KOPT-K1 (cell line): ENCODE results near the gene DUSP6.

Experiments used
- H3K27ac ChIP-seq: fragments of 200-600 bp; sonication (generic); 2 replicates; pipeline ENCODE4 v1.5.1; 2016; ENCODE audit warnings: antibody characterized with exemption, mild to moderate bottlenecking, low read depth, low read length; ENCODE audit not compliant: poor library complexity, severe bottlenecking
- H3K36me3 ChIP-seq: fragments of 200-600 bp; sonication (generic); 2 replicates; pipeline ENCODE4 v1.5.1; 2017; ENCODE audit warnings: antibody characterized with exemption, mild to moderate bottlenecking, low read length, moderate library complexity; ENCODE audit not compliant: insufficient read depth
- H3K9me3 ChIP-seq: fragments of 200-600 bp; sonication (generic); 2 replicates; pipeline ENCODE4 v1.5.1; 2017; ENCODE audit warnings: antibody characterized with exemption, low read length, mild to moderate bottlenecking; ENCODE audit not compliant: insufficient read depth, poor library complexity, severe bottlenecking

DUSP6 gene

GRCh38 chr12:89352492-89353187 is at the start of gene DUSP6:
TSS of gene DUSP6 (minus strand) at chr12:89352501. CDS start at chr12:89352039, 462 bp downstream.
- Histone ChIP-seq H3K36me3 (peaks cover 31% of the 10 kb centered on the region), H3K9me3 (peaks cover 26% of the 10 kb centered on the region), H3K27ac (peak within 1 kb of the TSS; percentile 67)

GRCh38 chr12:89401433-89402058 is 49.2 kb upstream of the DUSP6 start:
- H3K9me3 ChIP-seq: no peaks in the 10 kb centered on the region
- no peak overlapping the region for H3K27ac ChIP-seq
- no peaks in the 10 kb centered on the region for H3K36me3 ChIP-seq

GRCh38 chr12:89400415-89400814 is 48.1 kb upstream of the DUSP6 start:
- no peaks in the 10 kb centered on the region for H3K9me3 ChIP-seq
- no peak overlapping the region for H3K27ac ChIP-seq

GRCh38 chr12:89395712-89396111 is 43.4 kb upstream of the DUSP6 start:
- H3K36me3 ChIP-seq: no peaks in the 10 kb centered on the region
- no peaks in the 10 kb centered on the region for H3K9me3 ChIP-seq
- no peak overlapping the region for H3K27ac ChIP-seq

More at GRCh38 chr12:89400415-89400814, 48.1 kb upstream of the DUSP6 start:
- no peaks in the 10 kb centered on the region for H3K36me3 ChIP-seq

- no peak overlapping the region for H3K27ac ChIP-seq
- no peaks in the 10 kb centered on the region for H3K9me3 ChIP-seq
- H3K36me3 ChIP-seq: no peaks in the 10 kb centered on the region
Observed at GRCh38 chr12:89393551-89394121, 41.3 kb upstream of the DUSP6 start.

GRCh38 chr12:89392391-89392790 is 40.1 kb upstream of the DUSP6 start:
- no peaks in the 10 kb centered on the region for H3K9me3 ChIP-seq
- no peak overlapping the region for H3K27ac ChIP-seq
- no peaks in the 10 kb centered on the region for H3K36me3 ChIP-seq

GRCh38 chr12:89391726-89392336 is 39.5 kb upstream of the DUSP6 start:
- no peaks in the 10 kb centered on the region for H3K9me3 ChIP-seq
- no peak overlapping the region for H3K27ac ChIP-seq
- H3K36me3 ChIP-seq: no peaks in the 10 kb centered on the region

GRCh38 chr12:89390802-89391673 is 38.7 kb upstream of the DUSP6 start:
- H3K27ac ChIP-seq: no peak overlapping the region
- no peaks in the 10 kb centered on the region for H3K9me3 ChIP-seq
- H3K36me3 ChIP-seq: no peaks in the 10 kb centered on the region

GRCh38 chr12:89389755-89390661 is 37.7 kb upstream of the DUSP6 start:
- H3K36me3 ChIP-seq: no peaks in the 10 kb centered on the region
- H3K27ac ChIP-seq: no peak overlapping the region
- H3K9me3 ChIP-seq: no peaks in the 10 kb centered on the region

GRCh38 chr12:89386138-89386537 is 33.8 kb upstream of the DUSP6 start:
- Histone ChIP-seq H3K27ac (no peak overlapping the region), H3K9me3 (no peaks in the 10 kb centered on the region), H3K36me3 (no peaks in the 10 kb centered on the region)

- Histone ChIP-seq H3K9me3 (no peaks in the 10 kb centered on the region), H3K27ac (no peak overlapping the region), H3K36me3 (no peaks in the 10 kb centered on the region)
Observed at GRCh38 chr12:89384807-89385206, 32.5 kb upstream of the DUSP6 start.

GRCh38 chr12:89384050-89384758 is 31.9 kb upstream of the DUSP6 start:
- Histone ChIP-seq H3K9me3 (no peaks in the 10 kb centered on the region), H3K36me3 (no peaks in the 10 kb centered on the region), H3K27ac (no peak overlapping the region)

- no peaks in the 10 kb centered on the region for H3K36me3 ChIP-seq
- H3K9me3 ChIP-seq: no peaks in the 10 kb centered on the region
- no peak overlapping the region for H3K27ac ChIP-seq
Observed at GRCh38 chr12:89383235-89384049, 31.1 kb upstream of the DUSP6 start.
